WTC11 (cell line): ENCODE measurements around the gene BAIAP2. TPM values are rescaled to one million over a fixed set of nuclear protein-coding genes. Genes with fewer than 3 reads are reported as not detected.

Source experiments
- ATAC-seq: fragments of 200-7000 bp; cut with Tn5 transposase; 2 replicates; pipeline ENCODE4 v1.10.0; 2021; ENCODE audit warnings: mild to moderate bottlenecking, moderate library complexity
- CTCF ChIA-PET: fragments of 300-600 bp; sonication (Branson Sonifier 250); formaldehyde crosslinking; loops from one replicate; lab custom pipeline; 2021; ENCODE audit warnings: antibody characterized with exemption; lab: Charles Lee
- POLR2A ChIA-PET: fragments of 350-600 bp; sonication (Branson Sonifier 250); formaldehyde crosslinking; loops from one replicate; lab custom pipeline; 2021; ENCODE audit warnings: antibody characterized with exemption; lab: Charles Lee
- DNase-seq: peaks from one replicate; pipeline ENCODE4 v3.0.0; 2021; ENCODE audit warnings: low spot score
- H3K27ac Mint-ChIP-seq: 2 replicates; pipeline ENCODE4 v1.8.0; 2021; ENCODE audit warnings: mixed read lengths
- H3K27me3 Mint-ChIP-seq: 2 replicates; pipeline ENCODE4 v1.8.0; 2021; ENCODE audit warnings: low read depth, mild to moderate bottlenecking, moderate library complexity, mixed read lengths
- H3K36me3 Mint-ChIP-seq: 2 replicates; pipeline ENCODE4 v1.8.0; 2021; ENCODE audit warnings: mixed read lengths
- H3K4me1 Mint-ChIP-seq: 2 replicates; pipeline ENCODE4 v1.8.0; 2022; ENCODE audit warnings: mixed read lengths
- H3K4me3 Mint-ChIP-seq: 2 replicates; pipeline ENCODE4 v1.8.0; 2021; ENCODE audit warnings: mild to moderate bottlenecking, moderate library complexity, mixed read lengths
- H3K9me3 Mint-ChIP-seq: 2 replicates; pipeline ENCODE4 v1.8.0; 2021; ENCODE audit warnings: mixed read lengths
- ATF1 ChIP-seq: sonication (generic); formaldehyde crosslinking; IDR thresholded peaks from 2 replicates; pipeline ENCODE4 v1.8.1; 2023; ENCODE audit warnings: mild to moderate bottlenecking, moderate library complexity, missing genetic modification reagents
- ETV6 ChIP-seq: sonication (generic); formaldehyde crosslinking; IDR thresholded peaks from 2 replicates; pipeline ENCODE4 v1.8.1; 2022; ENCODE audit warnings: mild to moderate bottlenecking, missing genetic modification reagents
- GRHL2 ChIP-seq: fragments of 250-450 bp; sonication (Bioruptor Pico); IDR thresholded peaks from 2 replicates; pipeline ENCODE4 v1.8.0; 2022; ENCODE audit warnings: mild to moderate bottlenecking, moderate library complexity; ENCODE audit not compliant: insufficient replicate concordance, severe bottlenecking
- HMGA2 ChIP-seq: fragments of 250-450 bp; sonication (Bioruptor Pico); IDR thresholded peaks from 2 replicates; pipeline ENCODE4 v1.4.0; 2021; ENCODE audit warnings: mild to moderate bottlenecking, moderate library complexity
- JUN ChIP-seq: sonication (generic); formaldehyde crosslinking; IDR thresholded peaks from 2 replicates; pipeline ENCODE4 v1.8.0; 2023; ENCODE audit warnings: mild to moderate bottlenecking, missing genetic modification reagents
- MXD4 ChIP-seq: fragments of 250-450 bp; sonication (Bioruptor Pico); IDR thresholded peaks from 2 replicates; pipeline ENCODE4 v1.8.0; 2021; ENCODE audit warnings: mild to moderate bottlenecking, moderate library complexity, borderline replicate concordance
- NFATC4 ChIP-seq: fragments of 250-450 bp; sonication (Bioruptor Pico); IDR thresholded peaks from 2 replicates; pipeline ENCODE4 v1.9.0; 2021; ENCODE audit warnings: mild to moderate bottlenecking
- NR1H2 ChIP-seq: sonication (generic); formaldehyde crosslinking; IDR thresholded peaks from 2 replicates; pipeline ENCODE4 v1.9.0; 2021; ENCODE audit warnings: mild to moderate bottlenecking, moderate library complexity, missing genetic modification reagents
- PRRX2 ChIP-seq: fragments of 250-450 bp; sonication (Bioruptor Pico); IDR thresholded peaks from 2 replicates; pipeline ENCODE4 v1.8.0; 2021; ENCODE audit warnings: mild to moderate bottlenecking
- SMAD4 ChIP-seq: sonication (generic); formaldehyde crosslinking; IDR thresholded peaks from 2 replicates; pipeline ENCODE4 v1.8.0; 2022; ENCODE audit warnings: mild to moderate bottlenecking, missing genetic modification reagents
- TP53 ChIP-seq: sonication (generic); formaldehyde crosslinking; IDR thresholded peaks from 2 replicates; pipeline ENCODE4 v1.8.1; 2023; ENCODE audit warnings: mild to moderate bottlenecking, missing genetic modification reagents
- ZBTB21 ChIP-seq: sonication (generic); formaldehyde crosslinking; IDR thresholded peaks from 2 replicates; pipeline ENCODE4 v1.8.1; 2023; ENCODE audit warnings: mild to moderate bottlenecking, missing genetic modification reagents, borderline replicate concordance
- ZNF219 ChIP-seq: sonication (generic); formaldehyde crosslinking; IDR thresholded peaks from 2 replicates; pipeline ENCODE4 v1.8.0; 2023; ENCODE audit warnings: missing genetic modification reagents, mild to moderate bottlenecking, borderline replicate concordance
- ZNF263 ChIP-seq: sonication (generic); formaldehyde crosslinking; IDR thresholded peaks from 2 replicates; pipeline ENCODE4 v1.8.1; 2022; ENCODE audit warnings: low read depth, mild to moderate bottlenecking, moderate library complexity, missing genetic modification reagents
- total RNA-seq: library from RNA; stranded (reverse); gene quantifications from 3 replicates; pipeline ENCODE4 v1.2.3, GENCODE V29; 2021
- TF ChIP-seq, protein P1 (sequence below): sonication (generic); formaldehyde crosslinking; conservative IDR thresholded peaks from 2 replicates; pipeline ENCODE4 v1.8.1; 2022; ENCODE audit warnings: mild to moderate bottlenecking, missing genetic modification reagents
- TF ChIP-seq, protein P2 (sequence below): sonication (generic); formaldehyde crosslinking; IDR thresholded peaks from 2 replicates; pipeline ENCODE4 v1.8.1; 2023; ENCODE audit warnings: mild to moderate bottlenecking, moderate library complexity, missing genetic modification reagents
- TF ChIP-seq, protein P3 (sequence below): fragments of 250-450 bp; sonication (Bioruptor Pico); conservative IDR thresholded peaks from 2 replicates; pipeline ENCODE4 v1.9.0; 2021; ENCODE audit warnings: mild to moderate bottlenecking
- TF ChIP-seq, protein P4 (sequence below): sonication (generic); formaldehyde crosslinking; IDR thresholded peaks from 2 replicates; pipeline ENCODE4 v1.8.0; 2022; ENCODE audit warnings: mild to moderate bottlenecking, missing genetic modification reagents
- TF ChIP-seq, protein P5 (sequence below): sonication (generic); formaldehyde crosslinking; IDR thresholded peaks from 2 replicates; pipeline ENCODE4 v1.8.1; 2023; ENCODE audit warnings: mild to moderate bottlenecking, missing genetic modification reagents
- TF ChIP-seq, protein P6 (sequence below): sonication (generic); formaldehyde crosslinking; IDR thresholded peaks from 2 replicates; pipeline ENCODE4 v1.8.1; 2022; ENCODE audit warnings: missing genetic modification reagents, borderline replicate concordance
- TF ChIP-seq, protein P7 (sequence below): sonication (generic); formaldehyde crosslinking; IDR thresholded peaks from 2 replicates; pipeline ENCODE4 v1.8.1; 2022; ENCODE audit warnings: mild to moderate bottlenecking, missing genetic modification reagents, moderate library complexity, borderline replicate concordance
- TF ChIP-seq, protein P8 (sequence below): sonication (generic); formaldehyde crosslinking; IDR thresholded peaks from 2 replicates; pipeline ENCODE4 v1.8.1; 2022; ENCODE audit warnings: low read depth, mild to moderate bottlenecking, moderate library complexity, missing genetic modification reagents, borderline replicate concordance
- TF ChIP-seq, protein P9 (sequence below): sonication (generic); formaldehyde crosslinking; IDR thresholded peaks from 2 replicates; pipeline ENCODE4 v1.8.1; 2022; ENCODE audit warnings: mild to moderate bottlenecking, moderate library complexity, missing genetic modification reagents

Gene BAIAP2
- total RNA-seq, 1 experiment from 2014 or later: 20.7 TPM

DNA sequence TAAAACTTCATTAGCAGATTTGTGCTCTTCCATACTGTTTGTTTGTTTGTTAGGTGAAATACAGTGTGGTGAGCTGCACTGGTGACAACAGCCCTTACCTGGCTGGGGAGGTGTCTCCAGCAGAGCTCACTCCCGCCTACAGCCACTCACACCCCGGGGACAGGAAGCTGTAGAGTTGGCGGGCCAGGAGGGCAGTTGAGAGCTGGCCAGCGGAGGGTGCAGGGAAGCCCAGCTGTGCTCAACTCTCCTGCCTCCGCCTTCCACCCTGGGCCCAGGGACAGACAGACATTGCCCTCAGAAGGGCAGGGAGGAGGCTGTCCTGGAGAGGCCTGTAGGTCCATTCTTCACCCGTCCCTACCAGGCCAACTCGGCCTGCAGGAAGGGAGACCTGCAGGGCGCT lies 81.8 kb downstream of the BAIAP2 start (continued):
- TF ChIP-seq ATF1 (CRISPR knock-in tag) (no peak), ZBTB21 (CRISPR knock-in tag) (no peak), GRHL2 (CRISPR knock-in tag) (no peak), HMGA2 (CRISPR knock-in tag) (no peak), ZNF219 (CRISPR knock-in tag) (no peak), MXD4 (CRISPR knock-in tag) (no peak)
- TF ChIP-seq, protein P1, sequence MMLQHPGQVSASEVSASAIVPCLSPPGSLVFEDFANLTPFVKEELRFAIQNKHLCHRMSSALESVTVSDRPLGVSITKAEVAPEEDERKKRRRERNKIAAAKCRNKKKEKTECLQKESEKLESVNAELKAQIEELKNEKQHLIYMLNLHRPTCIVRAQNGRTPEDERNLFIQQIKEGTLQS (CRISPR knock-in tag): no peak
- TF ChIP-seq, protein P2, sequence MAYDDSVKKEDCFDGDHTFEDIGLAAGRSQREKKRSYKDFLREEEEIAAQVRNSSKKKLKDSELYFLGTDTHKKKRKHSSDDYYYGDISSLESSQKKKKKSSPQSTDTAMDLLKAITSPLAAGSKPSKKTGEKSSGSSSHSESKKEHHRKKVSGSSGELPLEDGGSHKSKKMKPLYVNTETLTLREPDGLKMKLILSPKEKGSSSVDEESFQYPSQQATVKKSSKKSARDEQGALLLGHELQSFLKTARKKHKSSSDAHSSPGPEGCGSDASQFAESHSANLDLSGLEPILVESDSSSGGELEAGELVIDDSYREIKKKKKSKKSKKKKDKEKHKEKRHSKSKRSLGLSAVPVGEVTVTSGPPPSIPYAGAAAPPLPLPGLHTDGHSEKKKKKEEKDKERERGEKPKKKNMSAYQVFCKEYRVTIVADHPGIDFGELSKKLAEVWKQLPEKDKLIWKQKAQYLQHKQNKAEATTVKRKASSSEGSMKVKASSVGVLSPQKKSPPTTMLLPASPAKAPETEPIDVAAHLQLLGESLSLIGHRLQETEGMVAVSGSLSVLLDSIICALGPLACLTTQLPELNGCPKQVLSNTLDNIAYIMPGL (CRISPR knock-in tag): no peak

DNA sequence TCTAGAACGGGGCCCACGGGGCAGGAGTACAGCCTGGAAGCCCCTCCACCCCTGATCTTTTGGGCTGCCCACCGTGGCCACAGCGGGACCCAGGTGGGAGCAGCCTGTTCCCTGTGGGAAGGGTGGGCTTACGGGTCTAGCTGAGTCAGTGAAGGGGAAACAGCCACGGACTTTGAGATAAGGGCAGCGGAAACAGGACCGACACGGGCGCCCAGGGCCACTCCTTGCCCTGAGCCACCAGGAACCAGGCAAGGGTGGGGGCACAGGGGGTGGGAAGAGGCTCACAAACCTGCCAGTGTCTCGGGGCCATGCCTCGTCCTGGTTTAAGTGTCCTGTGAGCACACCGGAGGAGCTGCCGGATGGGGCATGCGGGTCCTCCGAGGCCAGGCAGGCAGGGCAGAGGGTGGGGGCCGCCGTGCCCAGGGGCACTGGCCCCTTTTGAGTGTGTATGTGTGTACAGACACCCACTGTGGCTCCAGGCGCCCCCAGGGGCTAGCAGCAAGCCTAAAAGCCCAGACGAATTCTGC lies 82.8 kb downstream of the BAIAP2 start:
- H3K27me3 Mint-ChIP-seq: peaks cover 2% of the 10 kb centered on the region

More for the DNA sequence above, 82.8 kb downstream of the BAIAP2 start:
- DNase-seq: no peak
- CTCF ChIA-PET: interaction anchor here (1.2 to 1.8 kb wide), 2 partner anchors 16 to 129 kb away, joined by 3 to 5 read pairs; no protein-coding TSS in a partner anchor
- POLR2A ChIA-PET: no interaction called here
- Mint-ChIP-seq H3K27ac (no peak overlapping the region), H3K4me3 (no peak overlapping the region), H3K4me1 (no peaks in the 10 kb centered on the region), H3K9me3 (no peaks in the 10 kb centered on the region), H3K36me3 (no peaks in the 10 kb centered on the region)
- ATAC-seq: no peak
- TF ChIP-seq, protein P3, sequence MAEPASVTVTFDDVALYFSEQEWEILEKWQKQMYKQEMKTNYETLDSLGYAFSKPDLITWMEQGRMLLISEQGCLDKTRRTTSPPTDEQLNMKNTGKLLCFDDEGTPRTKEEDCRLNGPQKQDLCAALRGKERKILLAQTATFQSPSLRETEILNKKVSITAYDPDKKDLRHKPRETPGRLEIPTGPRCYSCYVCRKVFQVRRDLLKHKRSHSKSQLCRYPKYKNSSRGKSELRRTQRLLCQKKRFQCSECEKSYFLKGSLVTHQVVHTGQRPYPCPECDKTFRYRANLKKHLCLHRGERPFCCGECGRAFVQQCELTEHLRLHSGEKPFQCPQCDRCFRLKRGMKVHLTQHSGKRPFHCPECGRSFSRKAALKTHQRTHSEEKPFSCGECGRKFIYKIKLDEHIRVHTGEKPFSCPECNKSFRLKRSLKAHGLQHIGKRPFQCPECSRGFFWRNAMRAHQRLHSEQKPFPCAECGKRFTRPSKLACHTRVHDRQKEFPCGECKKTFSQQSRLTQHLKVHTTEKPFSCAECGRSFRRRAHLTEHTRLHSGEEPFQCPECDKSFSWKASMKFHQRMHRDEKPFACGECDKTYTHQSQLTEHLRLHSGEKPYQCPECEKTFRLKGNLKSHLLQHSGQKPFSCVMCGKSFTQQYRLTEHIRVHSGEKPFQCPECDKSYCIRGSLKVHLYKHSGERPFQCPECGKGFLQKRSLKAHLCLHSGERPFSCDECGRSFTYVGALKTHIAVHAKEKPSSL: no peak
- TF ChIP-seq, protein P4, sequence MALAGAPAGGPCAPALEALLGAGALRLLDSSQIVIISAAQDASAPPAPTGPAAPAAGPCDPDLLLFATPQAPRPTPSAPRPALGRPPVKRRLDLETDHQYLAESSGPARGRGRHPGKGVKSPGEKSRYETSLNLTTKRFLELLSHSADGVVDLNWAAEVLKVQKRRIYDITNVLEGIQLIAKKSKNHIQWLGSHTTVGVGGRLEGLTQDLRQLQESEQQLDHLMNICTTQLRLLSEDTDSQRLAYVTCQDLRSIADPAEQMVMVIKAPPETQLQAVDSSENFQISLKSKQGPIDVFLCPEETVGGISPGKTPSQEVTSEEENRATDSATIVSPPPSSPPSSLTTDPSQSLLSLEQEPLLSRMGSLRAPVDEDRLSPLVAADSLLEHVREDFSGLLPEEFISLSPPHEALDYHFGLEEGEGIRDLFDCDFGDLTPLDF (CRISPR knock-in tag): no peak
- TF ChIP-seq, protein P5, sequence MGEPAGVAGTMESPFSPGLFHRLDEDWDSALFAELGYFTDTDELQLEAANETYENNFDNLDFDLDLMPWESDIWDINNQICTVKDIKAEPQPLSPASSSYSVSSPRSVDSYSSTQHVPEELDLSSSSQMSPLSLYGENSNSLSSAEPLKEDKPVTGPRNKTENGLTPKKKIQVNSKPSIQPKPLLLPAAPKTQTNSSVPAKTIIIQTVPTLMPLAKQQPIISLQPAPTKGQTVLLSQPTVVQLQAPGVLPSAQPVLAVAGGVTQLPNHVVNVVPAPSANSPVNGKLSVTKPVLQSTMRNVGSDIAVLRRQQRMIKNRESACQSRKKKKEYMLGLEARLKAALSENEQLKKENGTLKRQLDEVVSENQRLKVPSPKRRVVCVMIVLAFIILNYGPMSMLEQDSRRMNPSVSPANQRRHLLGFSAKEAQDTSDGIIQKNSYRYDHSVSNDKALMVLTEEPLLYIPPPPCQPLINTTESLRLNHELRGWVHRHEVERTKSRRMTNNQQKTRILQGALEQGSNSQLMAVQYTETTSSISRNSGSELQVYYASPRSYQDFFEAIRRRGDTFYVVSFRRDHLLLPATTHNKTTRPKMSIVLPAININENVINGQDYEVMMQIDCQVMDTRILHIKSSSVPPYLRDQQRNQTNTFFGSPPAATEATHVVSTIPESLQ (CRISPR knock-in tag): no peak
- TF ChIP-seq NR1H2: no peak
- no peak for TF ChIP-seq JUN (CRISPR knock-in tag)
- TF ChIP-seq, protein P6, sequence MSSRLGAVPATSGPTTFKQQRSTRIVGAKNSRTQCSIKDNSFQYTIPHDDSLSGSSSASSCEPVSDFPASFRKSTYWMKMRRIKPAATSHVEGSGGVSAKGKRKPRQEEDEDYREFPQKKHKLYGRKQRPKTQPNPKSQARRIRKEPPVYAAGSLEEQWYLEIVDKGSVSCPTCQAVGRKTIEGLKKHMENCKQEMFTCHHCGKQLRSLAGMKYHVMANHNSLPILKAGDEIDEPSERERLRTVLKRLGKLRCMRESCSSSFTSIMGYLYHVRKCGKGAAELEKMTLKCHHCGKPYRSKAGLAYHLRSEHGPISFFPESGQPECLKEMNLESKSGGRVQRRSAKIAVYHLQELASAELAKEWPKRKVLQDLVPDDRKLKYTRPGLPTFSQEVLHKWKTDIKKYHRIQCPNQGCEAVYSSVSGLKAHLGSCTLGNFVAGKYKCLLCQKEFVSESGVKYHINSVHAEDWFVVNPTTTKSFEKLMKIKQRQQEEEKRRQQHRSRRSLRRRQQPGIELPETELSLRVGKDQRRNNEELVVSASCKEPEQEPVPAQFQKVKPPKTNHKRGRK: no peak
- TF ChIP-seq, protein P7, sequence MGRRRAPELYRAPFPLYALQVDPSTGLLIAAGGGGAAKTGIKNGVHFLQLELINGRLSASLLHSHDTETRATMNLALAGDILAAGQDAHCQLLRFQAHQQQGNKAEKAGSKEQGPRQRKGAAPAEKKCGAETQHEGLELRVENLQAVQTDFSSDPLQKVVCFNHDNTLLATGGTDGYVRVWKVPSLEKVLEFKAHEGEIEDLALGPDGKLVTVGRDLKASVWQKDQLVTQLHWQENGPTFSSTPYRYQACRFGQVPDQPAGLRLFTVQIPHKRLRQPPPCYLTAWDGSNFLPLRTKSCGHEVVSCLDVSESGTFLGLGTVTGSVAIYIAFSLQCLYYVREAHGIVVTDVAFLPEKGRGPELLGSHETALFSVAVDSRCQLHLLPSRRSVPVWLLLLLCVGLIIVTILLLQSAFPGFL (CRISPR knock-in tag): no peak
- TF ChIP-seq SMAD4 (CRISPR knock-in tag): no peak
- TF ChIP-seq, protein P8, sequence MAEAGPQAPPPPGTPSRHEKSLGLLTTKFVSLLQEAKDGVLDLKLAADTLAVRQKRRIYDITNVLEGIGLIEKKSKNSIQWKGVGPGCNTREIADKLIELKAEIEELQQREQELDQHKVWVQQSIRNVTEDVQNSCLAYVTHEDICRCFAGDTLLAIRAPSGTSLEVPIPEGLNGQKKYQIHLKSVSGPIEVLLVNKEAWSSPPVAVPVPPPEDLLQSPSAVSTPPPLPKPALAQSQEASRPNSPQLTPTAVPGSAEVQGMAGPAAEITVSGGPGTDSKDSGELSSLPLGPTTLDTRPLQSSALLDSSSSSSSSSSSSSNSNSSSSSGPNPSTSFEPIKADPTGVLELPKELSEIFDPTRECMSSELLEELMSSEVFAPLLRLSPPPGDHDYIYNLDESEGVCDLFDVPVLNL (CRISPR knock-in tag): no peak
- TF ChIP-seq PRRX2: no peak
- no peak for TF ChIP-seq NFATC4 (CRISPR knock-in tag)
- no peak for TF ChIP-seq ETV6
- TF ChIP-seq, protein P9, sequence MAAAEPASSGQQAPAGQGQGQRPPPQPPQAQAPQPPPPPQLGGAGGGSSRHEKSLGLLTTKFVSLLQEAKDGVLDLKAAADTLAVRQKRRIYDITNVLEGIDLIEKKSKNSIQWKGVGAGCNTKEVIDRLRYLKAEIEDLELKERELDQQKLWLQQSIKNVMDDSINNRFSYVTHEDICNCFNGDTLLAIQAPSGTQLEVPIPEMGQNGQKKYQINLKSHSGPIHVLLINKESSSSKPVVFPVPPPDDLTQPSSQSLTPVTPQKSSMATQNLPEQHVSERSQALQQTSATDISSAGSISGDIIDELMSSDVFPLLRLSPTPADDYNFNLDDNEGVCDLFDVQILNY: no peak
- TF ChIP-seq TP53 (CRISPR knock-in tag): no peak
- no peak for TF ChIP-seq ZNF263 (CRISPR knock-in tag)
